ENCODE data around the gene ALPP. TPM values are rescaled to one million over a fixed set of nuclear protein-coding genes. Genes with fewer than 3 reads are reported as not detected.
"Not testable (repeated sequence)": the region's sequence is repeated elsewhere in the genome, so short reads cannot be mapped to it uniquely, and the experiment has no call there.

The ALPP gene
- total RNA-seq, 4 donors from 2014 or later, result not detected

- H3K27ac ChIP-seq, result no peak overlapping the region
- no peaks in the 10 kb centered on the region for H3K9me3 ChIP-seq
- H3K4me1 ChIP-seq, result no peaks in the 10 kb centered on the region
- WGBS, result 89% methylated on average over 9 of the region's 18 CpGs
- H3K4me3 ChIP-seq, result no peak overlapping the region
- H3K36me3 ChIP-seq, result peaks cover 32% of the 10 kb centered on the region
- no peak for TF ChIP-seq EP300 (IDR thresholded peaks at IDR 0.05)
- TF ChIP-seq CTCF (IDR thresholded peaks at IDR 0.05), result no peak
- H3K27me3 ChIP-seq, result no peaks in the 10 kb centered on the region
- DNase-seq (ENCODE audit: low spot score in 2 of 2), result peak; percentile 27 to 49
These were observed 41.4 kb upstream of the ALPP start for GRCh38 chr2:232336981-232337720.

- H3K9me3 ChIP-seq, H3K27me3 ChIP-seq, H3K27ac ChIP-seq, H3K4me3 ChIP-seq, H3K4me1 ChIP-seq: not testable (repeated sequence)
- DNase-seq (ENCODE audit: low spot score in 2 of 2), result peak; percentile 58 to 63
- WGBS, result 96% methylated on average over 5 of the region's 16 CpGs
- H3K36me3 ChIP-seq, result peaks cover 32% of the 10 kb centered on the region
These were observed 40.3 kb upstream of the ALPP start for GRCh38 chr2:232338094-232338758.

- TF ChIP-seq POLR2A (IDR thresholded peaks at IDR 0.05) (no peak), CTCF (IDR thresholded peaks at IDR 0.05) (no peak), EP300 (IDR thresholded peaks at IDR 0.05) (no peak), POLR2AphosphoS5 (IDR thresholded peaks at IDR 0.05) (no peak)
- H3K4me1 ChIP-seq, result no peaks in the 10 kb centered on the region
- H3K27me3 ChIP-seq, result no peaks in the 10 kb centered on the region
- peak; percentile 44 to 58 for DNase-seq (ENCODE audit: low spot score in 2 of 2)
- H3K27ac ChIP-seq, result no peak overlapping the region
- H3K9me3 ChIP-seq, result no peaks in the 10 kb centered on the region
- 94% methylated on average over 7 of the region's 7 CpGs for WGBS
- no peak overlapping the region for H3K4me3 ChIP-seq
- H3K36me3 ChIP-seq, result peaks cover 28% of the 10 kb centered on the region
These were observed 39.8 kb upstream of the ALPP start for GRCh38 chr2:232338759-232339106.

GRCh38 chr2:232339121-232340081 is 39.1 kb upstream of the ALPP start:
- Histone ChIP-seq H3K4me1 (no peaks in the 10 kb centered on the region), H3K27ac (no peak overlapping the region), H3K4me3 (no peak overlapping the region), H3K9me3 (no peaks in the 10 kb centered on the region), H3K36me3 (peaks cover 21% of the 10 kb centered on the region), H3K27me3 (no peaks in the 10 kb centered on the region)
- peak; percentile 44 to 74 for DNase-seq (ENCODE audit: low spot score in 2 of 2)
- TF ChIP-seq POLR2AphosphoS5 (IDR thresholded peaks at IDR 0.05), result no peak
- TF ChIP-seq EP300 (IDR thresholded peaks at IDR 0.05), result no peak
- no peak for TF ChIP-seq CTCF (IDR thresholded peaks at IDR 0.05)
- TF ChIP-seq POLR2A (IDR thresholded peaks at IDR 0.05), result no peak
- WGBS, result 83% methylated on average over 18 of the region's 23 CpGs

- H3K9me3 ChIP-seq, result no peaks in the 10 kb centered on the region
- peaks cover 14% of the 10 kb centered on the region for H3K36me3 ChIP-seq
- H3K27me3 ChIP-seq, result no peaks in the 10 kb centered on the region
- no peaks in the 10 kb centered on the region for H3K4me1 ChIP-seq
- WGBS, result 90% methylated on average over 5 of the region's 14 CpGs
- H3K4me3 ChIP-seq, result no peak overlapping the region
- TF ChIP-seq CTCF (IDR thresholded peaks at IDR 0.05) (no peak), POLR2AphosphoS5 (IDR thresholded peaks at IDR 0.05) (no peak), EP300 (IDR thresholded peaks at IDR 0.05) (no peak), POLR2A (IDR thresholded peaks at IDR 0.05) (no peak)
- H3K27ac ChIP-seq, result no peak overlapping the region
- peak in 1 of 2 donors; percentile 46 for DNase-seq (ENCODE audit: low spot score in 2 of 2)
These were observed 38.2 kb upstream of the ALPP start for GRCh38 chr2:232340171-232340935.
